Fibroblast of gingiva (primary cell): ENCODE measurements around the gene RASSF8.

ENCODE experiments used
- DNase-seq: peaks from one replicate; pipeline ENCODE4 v3.0.0-alpha.2; 2011; ENCODE audit warnings: low read depth

RASSF8 gene

GRCh38 chr12:26108915-26109314 is 150.4 kb downstream of the RASSF8 start:
- no peak for DNase-seq

- DNase-seq = peak; percentile 69
Measured at GRCh38 chr12:26109343-26109881, 150.9 kb downstream of the RASSF8 start.

GRCh38 chr12:26112232-26112631 is 153.8 kb downstream of the RASSF8 start:
- no peak for DNase-seq

- DNase-seq = no peak
Measured at GRCh38 chr12:26112703-26113147, 154.2 kb downstream of the RASSF8 start.

- peak; percentile 43 for DNase-seq
Measured at GRCh38 chr12:26113181-26113654, 154.7 kb downstream of the RASSF8 start.

- DNase-seq = peak; percentile 78
Measured at GRCh38 chr12:26113853-26114719, 155.6 kb downstream of the RASSF8 start.

- DNase-seq = peak; percentile 13
Measured at GRCh38 chr12:26114720-26115401, 156.4 kb downstream of the RASSF8 start.

GRCh38 chr12:26116829-26117715 is 158.6 kb downstream of the RASSF8 start:
- no peak for DNase-seq

- DNase-seq = no peak
Measured at GRCh38 chr12:26118308-26118707, 159.8 kb downstream of the RASSF8 start.

- peak; percentile 64 for DNase-seq
Measured at GRCh38 chr12:26119391-26119989, 161.0 kb downstream of the RASSF8 start.

GRCh38 chr12:26120561-26121274 is 162.2 kb downstream of the RASSF8 start:
- DNase-seq = no peak

GRCh38 chr12:26121323-26122060 is 163.0 kb downstream of the RASSF8 start:
- no peak for DNase-seq

- DNase-seq = no peak
Measured at GRCh38 chr12:26122061-26122680, 163.7 kb downstream of the RASSF8 start.

- peak; percentile 57 for DNase-seq
Measured at GRCh38 chr12:26122681-26123481, 164.4 kb downstream of the RASSF8 start.

- DNase-seq = no peak
Measured at GRCh38 chr12:26123482-26123980, 165.0 kb downstream of the RASSF8 start.

- DNase-seq = peak; percentile 11
Measured at GRCh38 chr12:26124446-26125399, 166.2 kb downstream of the RASSF8 start, which contains the start of gene BHLHE41. TSS of gene BHLHE41 (minus strand) at chr12:26125037. CDS start at chr12:26124779, 258 bp downstream.
